GM19351 (cell line): ENCODE data around the gene SULT4A1.
"Not testable (repeated sequence)": the region's sequence is repeated elsewhere in the genome, so short reads cannot be mapped to it uniquely, and the experiment has no call there.

Experiments
- ATAC-seq: cut with Tn5 transposase; IDR thresholded peaks from one replicate; pipeline ENCODE4 v1.9.1; 2021; ENCODE audit warnings: mild to moderate bottlenecking, moderate library complexity; ENCODE audit not compliant: unreplicated experiment

Gene SULT4A1

GRCh38 chr22:43862074-43862881 lies at the start of gene SULT4A1:
TSS of gene SULT4A1 (minus strand) at chr22:43862513. CDS start at chr22:43862382, 131 bp downstream.
- ATAC-seq = no peak

GRCh38 chr22:43911351-43911750 lies 49.0 kb upstream of the SULT4A1 start:
- no peak for ATAC-seq

DNA sequence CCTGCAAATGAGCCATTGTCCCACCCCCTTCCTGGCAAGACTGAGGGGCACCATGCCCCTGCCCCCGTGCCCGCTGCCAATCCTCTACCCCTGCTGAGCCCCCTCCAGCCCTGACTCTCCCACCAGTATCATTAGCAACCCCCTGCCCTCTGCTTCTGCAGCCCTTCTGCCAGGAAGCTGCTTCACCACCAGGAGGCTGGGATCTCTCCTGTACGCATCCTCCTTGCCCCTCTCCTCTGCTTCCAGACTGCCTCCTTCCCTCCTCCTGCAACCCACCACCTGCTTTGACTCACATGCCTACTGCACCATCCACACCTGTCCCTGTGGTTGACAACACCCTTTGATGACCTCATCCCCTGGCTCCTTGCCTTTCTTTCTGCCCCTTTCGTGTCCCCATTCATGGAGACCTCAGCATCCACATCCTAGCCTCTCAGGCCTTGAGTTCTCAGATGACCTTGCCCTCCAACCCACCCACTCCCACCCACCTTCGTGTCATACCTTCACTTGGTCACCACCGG lies 47.9 kb upstream of the SULT4A1 start:
- ATAC-seq = no peak

DNA sequence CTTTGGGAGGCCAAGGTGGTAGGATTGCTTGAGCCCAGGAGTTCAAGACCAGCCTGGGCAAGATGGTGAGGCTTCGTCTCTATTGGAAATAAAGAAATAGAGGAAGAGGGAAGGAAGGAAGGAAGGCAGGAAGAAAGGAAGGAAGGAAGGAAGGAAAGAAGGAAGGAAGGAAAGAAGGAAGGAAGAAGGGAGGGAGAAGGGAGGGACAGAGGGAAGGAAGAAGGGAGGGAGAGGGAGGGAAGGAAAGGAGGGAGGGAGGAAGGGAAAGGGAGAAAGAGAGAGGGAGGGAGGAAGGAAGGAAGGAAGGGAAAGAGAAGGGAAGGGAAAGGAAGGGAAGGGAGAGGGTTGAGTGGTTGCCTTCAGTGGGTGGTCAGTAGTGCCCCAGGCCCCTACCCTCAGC lies 47.4 kb upstream of the SULT4A1 start:
- ATAC-seq = no peak

GRCh38 chr22:43905681-43906080 lies 43.4 kb upstream of the SULT4A1 start:
- no peak for ATAC-seq

GRCh38 chr22:43904412-43904811 lies 42.1 kb upstream of the SULT4A1 start:
- ATAC-seq = not testable (repeated sequence)

GRCh38 chr22:43903033-43903432 lies 40.7 kb upstream of the SULT4A1 start:
- ATAC-seq = not testable (repeated sequence)

DNA sequence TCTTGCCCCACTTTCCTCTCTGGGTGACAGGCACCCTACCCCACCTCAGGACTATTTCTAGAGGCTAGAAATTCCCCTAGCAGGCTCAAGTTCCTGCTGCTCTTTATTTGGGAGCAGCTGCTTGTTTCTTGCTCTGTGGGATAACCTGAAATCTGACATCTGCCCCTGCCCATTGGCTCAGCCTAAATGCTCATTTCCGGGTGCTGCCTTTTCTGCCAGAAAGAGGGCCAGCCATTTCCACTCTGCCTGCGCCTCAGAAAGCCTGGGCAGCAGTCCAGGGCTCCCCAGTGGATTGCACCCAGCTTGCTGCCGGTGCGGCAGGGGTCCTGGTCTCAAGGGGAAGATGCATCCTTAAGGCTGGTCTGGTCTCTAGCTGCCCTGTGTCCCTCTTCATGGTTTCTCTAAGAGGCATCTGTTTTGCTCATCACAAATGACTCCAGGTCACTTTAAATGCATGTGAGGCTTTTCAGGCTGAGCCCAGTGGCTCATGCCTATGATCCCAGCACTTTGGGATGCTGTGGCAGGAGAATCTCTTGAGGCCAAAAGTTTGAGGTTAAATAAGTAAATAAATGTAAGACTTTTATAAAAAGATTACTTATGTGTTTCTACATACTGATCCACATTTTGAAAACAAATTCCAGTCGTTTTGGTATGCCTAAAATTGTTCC lies 39.8 kb upstream of the SULT4A1 start:
- ATAC-seq = no peak

GRCh38 chr22:43900206-43900605 lies 37.9 kb upstream of the SULT4A1 start:
- ATAC-seq = no peak

DNA sequence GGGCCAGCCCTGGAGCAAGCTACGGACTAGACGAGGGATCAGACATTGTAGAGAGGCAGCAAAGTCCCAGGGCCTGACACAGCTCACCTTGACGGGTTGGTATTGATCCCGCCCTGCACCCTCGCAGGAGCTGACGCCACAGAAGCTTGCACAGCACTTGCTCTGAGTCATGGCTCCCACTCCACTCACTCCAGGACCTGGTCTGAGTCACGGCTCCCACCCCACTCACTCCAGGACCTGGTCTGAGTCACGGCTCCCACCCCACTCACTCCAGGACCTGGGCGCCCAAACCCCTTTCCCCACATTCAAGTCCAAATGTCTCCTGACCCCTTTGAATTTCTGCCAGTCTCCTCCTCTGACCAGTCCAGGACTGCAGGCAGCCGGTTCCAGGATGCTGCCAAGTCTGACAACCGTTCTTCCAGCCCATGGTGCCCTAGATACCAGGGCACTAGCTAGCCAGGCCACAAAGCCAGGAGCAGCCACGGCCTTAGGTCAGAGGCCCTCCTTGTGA lies 35.5 kb upstream of the SULT4A1 start:
- ATAC-seq = no peak

- ATAC-seq = no peak
Measured at GRCh38 chr22:43895986-43896645, 33.8 kb upstream of the SULT4A1 start.

GRCh38 chr22:43894122-43894521 lies 31.8 kb upstream of the SULT4A1 start:
- ATAC-seq = no peak

DNA sequence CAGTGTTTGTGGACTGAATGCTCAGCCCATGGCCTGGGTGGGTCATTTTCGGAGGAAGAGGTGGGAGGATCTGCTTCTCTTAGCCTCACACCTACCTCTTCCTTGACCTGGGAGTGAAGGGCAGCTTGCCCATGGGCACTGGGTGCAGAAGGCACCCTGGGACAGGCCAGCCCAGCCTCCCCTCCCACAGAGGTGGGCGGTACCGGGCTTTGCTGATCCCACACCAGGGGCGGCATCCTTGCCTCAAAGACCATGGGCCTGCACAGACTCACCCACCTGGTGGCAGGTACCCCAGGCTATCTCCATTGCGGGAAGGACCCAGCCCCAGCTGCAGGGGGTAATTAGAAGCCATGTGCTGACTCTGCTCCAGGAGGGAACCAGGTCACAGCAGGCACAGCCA lies 31.0 kb upstream of the SULT4A1 start:
- ATAC-seq = no peak

DNA sequence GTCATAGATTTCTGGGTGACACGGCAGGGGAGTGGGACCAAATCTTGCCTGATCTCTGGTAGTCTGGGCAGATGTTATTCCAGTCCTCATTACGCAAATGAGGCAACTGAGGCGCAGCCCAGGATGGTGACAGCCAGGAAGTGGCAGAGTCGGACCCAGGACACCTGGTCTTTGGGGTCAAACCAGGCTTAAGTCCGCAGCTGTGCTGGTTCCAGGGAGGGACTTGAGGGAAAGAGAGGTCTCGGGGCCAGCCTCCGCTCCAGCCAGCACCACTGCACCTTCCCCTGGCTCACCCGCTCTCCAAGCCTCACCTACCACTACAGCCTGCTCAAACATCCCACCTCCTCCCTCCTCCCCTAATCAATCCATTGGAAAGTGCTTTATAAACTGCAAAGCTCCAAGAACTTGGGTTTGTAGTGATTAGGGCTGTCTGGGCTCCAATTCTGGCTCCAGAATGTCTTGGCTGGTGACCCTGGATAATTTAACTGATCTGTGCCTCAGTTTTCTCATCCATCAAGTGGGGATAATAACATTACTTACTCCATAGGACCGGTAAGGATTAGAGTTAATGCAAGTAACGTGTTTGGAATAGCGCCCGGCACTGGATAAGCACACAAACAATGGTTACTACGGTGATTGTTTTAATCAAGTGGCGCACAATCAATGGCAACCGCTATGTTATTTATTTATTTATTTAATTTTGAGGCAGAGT lies 30.0 kb upstream of the SULT4A1 start:
- ATAC-seq = no peak

DNA sequence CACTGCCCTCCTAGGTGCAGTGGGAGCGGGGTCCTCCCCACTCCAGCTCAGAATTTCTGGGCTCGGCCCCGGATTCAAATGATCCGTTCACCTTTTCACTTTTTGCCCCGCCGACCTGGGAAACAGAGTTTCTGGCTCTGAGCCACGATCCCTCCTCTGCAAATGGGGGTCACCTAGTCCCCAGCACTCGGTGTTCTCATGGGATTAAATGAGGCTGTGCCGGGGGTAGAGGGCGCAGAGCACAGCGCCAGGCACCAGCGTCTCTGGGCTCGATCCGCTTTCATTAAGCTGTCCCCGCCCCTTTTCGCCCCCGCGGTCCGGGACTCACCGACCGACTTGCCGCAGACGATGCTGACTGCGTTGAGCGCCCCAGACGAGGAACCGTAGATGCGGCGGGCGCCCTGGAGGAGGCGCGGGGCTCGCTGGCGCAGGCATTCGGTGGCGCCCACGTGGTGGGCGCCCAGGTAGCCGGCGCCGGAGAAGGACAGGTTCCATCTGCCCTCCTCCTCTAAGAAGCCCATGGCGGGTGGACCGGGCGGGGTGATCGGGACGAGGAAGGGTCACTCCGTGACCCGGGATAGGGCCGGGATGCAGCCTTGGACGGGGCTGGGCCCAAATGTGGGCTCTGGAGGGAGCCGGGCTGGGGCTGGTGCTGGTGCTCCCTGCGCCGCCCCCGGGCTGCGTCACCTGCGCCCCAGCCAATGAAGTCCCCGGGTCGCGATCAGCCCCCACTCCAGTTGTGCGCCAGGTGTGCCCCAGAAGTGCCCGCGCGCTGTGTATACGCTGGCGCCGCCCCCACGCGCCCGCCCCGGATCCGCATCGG lies 29.3 kb upstream of the SULT4A1 start, which contains the start of gene PNPLA5:
Gene PNPLA5 (minus strand): TSS at position 654 of the 823 bp plus-strand sequence. CDS start 133 bp downstream, at position 521.
- ATAC-seq = no peak

- no peak for ATAC-seq
Measured at GRCh38 chr22:43890901-43891331, 28.6 kb upstream of the SULT4A1 start.

DNA sequence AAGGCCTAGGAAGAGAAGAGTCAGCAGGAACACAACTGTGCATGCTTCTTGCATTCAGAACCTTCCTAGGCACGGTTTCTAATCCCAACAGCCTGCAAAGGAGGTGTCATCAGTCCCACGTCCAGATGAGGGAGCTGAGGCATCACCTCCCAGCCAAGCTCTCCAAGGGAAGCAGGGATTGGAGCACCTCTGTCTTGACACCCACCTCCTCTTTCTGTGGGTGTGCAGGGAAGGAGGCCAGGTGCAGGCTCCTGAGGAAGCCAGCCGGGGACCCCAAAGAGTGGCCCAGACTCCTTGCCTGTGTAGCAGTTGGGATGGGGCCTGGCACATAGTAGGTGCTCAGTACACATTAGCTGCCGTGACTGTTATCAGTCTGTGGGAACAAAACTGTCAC lies 27.5 kb upstream of the SULT4A1 start:
- no peak for ATAC-seq

GRCh38 chr22:43889201-43889859 lies 27.0 kb upstream of the SULT4A1 start:
- ATAC-seq = no peak

DNA sequence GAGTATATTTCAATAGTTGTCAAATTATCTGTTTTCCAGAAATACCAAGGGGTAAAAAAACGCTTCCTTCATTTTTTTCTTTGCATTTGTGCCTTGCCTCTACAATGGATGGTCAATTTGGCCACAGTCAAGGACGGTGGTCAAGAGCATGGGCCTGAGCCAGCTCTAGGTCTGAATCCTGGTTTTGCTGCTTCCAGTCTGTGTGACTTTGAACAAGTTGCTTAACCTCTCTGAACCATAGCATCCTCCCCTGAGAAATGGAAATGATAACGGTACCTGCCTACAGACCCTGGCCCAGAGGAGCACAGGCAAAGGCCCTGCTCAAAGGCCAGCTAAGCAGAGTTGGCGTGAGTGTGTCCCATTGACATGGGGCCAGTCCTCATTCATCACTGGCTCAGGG lies 26.4 kb upstream of the SULT4A1 start:
- ATAC-seq = no peak
